Stimulated activated CD4-positive, alpha-beta T cell treated with anti-CD3 and anti-CD28 coated beads, Interleukin-2, amount 100 ng/mL, for 24 hours (primary cell): Measurements from ENCODE around the gene EHD3.
"Not testable (repeated sequence)": the region's sequence is repeated elsewhere in the genome, so short reads cannot be mapped to it uniquely, and the experiment has no call there.

Source experiments
- DNase-seq, 2 donors: peaks; one replicate each; pipeline ENCODE4 v3.0.0-alpha.2; 2020

The EHD3 gene

GRCh38 chr2:31256611-31257382 lies 22.8 kb downstream of the EHD3 start:
- no peak for DNase-seq

- DNase-seq: no peak
These were observed 24.4 kb downstream of the EHD3 start for GRCh38 chr2:31258351-31258750.

GRCh38 chr2:31259075-31259474 lies 25.1 kb downstream of the EHD3 start:
- DNase-seq: no peak

GRCh38 chr2:31260870-31261269 lies 26.9 kb downstream of the EHD3 start:
- no peak for DNase-seq

GRCh38 chr2:31263636-31264190 lies 29.8 kb downstream of the EHD3 start:
- DNase-seq: no peak

- DNase-seq: no peak
These were observed 31.3 kb downstream of the EHD3 start for GRCh38 chr2:31265234-31265633.

- no peak for DNase-seq
These were observed 32.9 kb downstream of the EHD3 start for GRCh38 chr2:31266804-31267203.

GRCh38 chr2:31267437-31268120 lies 33.6 kb downstream of the EHD3 start:
- no peak for DNase-seq

- no peak for DNase-seq
These were observed 34.4 kb downstream of the EHD3 start for GRCh38 chr2:31268344-31268743.

- no peak for DNase-seq
These were observed 35.1 kb downstream of the EHD3 start for GRCh38 chr2:31269087-31269486.

GRCh38 chr2:31270131-31270530 lies 36.2 kb downstream of the EHD3 start:
- no peak for DNase-seq

GRCh38 chr2:31270822-31271231 lies 36.9 kb downstream of the EHD3 start:
- DNase-seq: no peak

GRCh38 chr2:31271851-31272267 lies 37.9 kb downstream of the EHD3 start:
- DNase-seq: no peak

GRCh38 chr2:31274401-31275075 lies 40.6 kb downstream of the EHD3 start:
- DNase-seq: no peak

GRCh38 chr2:31275976-31276375 lies 42.0 kb downstream of the EHD3 start:
- no peak for DNase-seq

GRCh38 chr2:31277621-31278020 lies 43.7 kb downstream of the EHD3 start:
- no peak for DNase-seq

GRCh38 chr2:31282634-31283033 lies 48.7 kb downstream of the EHD3 start:
- DNase-seq: no peak

- not testable (repeated sequence) for DNase-seq
These were observed 49.4 kb downstream of the EHD3 start for GRCh38 chr2:31283193-31283919.

GRCh38 chr2:31284107-31284506 lies 50.2 kb downstream of the EHD3 start:
- no peak for DNase-seq

GRCh38 chr2:31286230-31286629 lies 52.3 kb downstream of the EHD3 start:
- no peak for DNase-seq

GRCh38 chr2:31286961-31287550 lies 53.1 kb downstream of the EHD3 start:
- no peak for DNase-seq

- DNase-seq: no peak
These were observed 53.7 kb downstream of the EHD3 start for GRCh38 chr2:31287654-31288053.
